Neuronal stem cell (in vitro differentiated cells): ENCODE data around the gene CDH23.

Experiments
- DNase-seq: peaks from one replicate; pipeline ENCODE4 v3.0.0-alpha.2; 2013; ENCODE audit warnings: low spot score
- H2AFZ ChIP-seq: one replicate; pipeline ENCODE4 v1.6.1; 2013; ENCODE audit warnings: mild to moderate bottlenecking, low read length, inconsistent platforms
- H2AK5ac ChIP-seq: 2 replicates; pipeline ENCODE4 v1.6.1; 2013; ENCODE audit warnings: low read depth, mild to moderate bottlenecking, inconsistent platforms, low read length, moderate library complexity, mixed read lengths
- H2BK120ac ChIP-seq: 2 replicates; pipeline ENCODE4 v1.6.1; 2013; ENCODE audit warnings: low read depth, mild to moderate bottlenecking, inconsistent platforms, low read length, moderate library complexity, mixed read lengths
- H2BK12ac ChIP-seq: one replicate; pipeline ENCODE4 v1.6.1; 2013; ENCODE audit warnings: low read length, inconsistent platforms
- H2BK15ac ChIP-seq: 2 replicates; pipeline ENCODE4 v1.6.1; 2013; ENCODE audit warnings: mild to moderate bottlenecking, low read length, inconsistent platforms, mixed read lengths
- H2BK5ac ChIP-seq: one replicate; pipeline ENCODE4 v1.6.1; 2013; ENCODE audit warnings: inconsistent platforms, mild to moderate bottlenecking, low read length, moderate library complexity
- H3K14ac ChIP-seq: one replicate; pipeline ENCODE4 v1.6.1; 2013; ENCODE audit warnings: low read length, inconsistent platforms
- H3K18ac ChIP-seq: 2 replicates; pipeline ENCODE4 v1.6.1; 2013; ENCODE audit warnings: low read length, inconsistent platforms
- H3K23ac ChIP-seq: 2 replicates; pipeline ENCODE4 v1.6.1; 2013; ENCODE audit warnings: low read depth, mild to moderate bottlenecking, mixed read lengths, low read length, inconsistent platforms; ENCODE audit not compliant: poor library complexity
- H3K27ac ChIP-seq: replicated peaks from 3 replicates; pipeline ENCODE4 v1.5.1; 2013; ENCODE audit warnings: low read length, inconsistent platforms
- H3K27me3 ChIP-seq, 3 experiments: 2 replicates each; pipeline ENCODE4 v1.6.1; 2013; ENCODE audit warnings: low read length in 3 of 3, mild to moderate bottlenecking in 2 of 3, inconsistent platforms in 1 of 3, low read depth in 1 of 3, mixed read lengths in 1 of 3, moderate library complexity in 1 of 3; ENCODE audit not compliant: control insufficient read depth in 3 of 3, insufficient read depth in 3 of 3
- H3K36me3 ChIP-seq, 2 donors: replicated peaks in 1 of 2; 2 replicates each; pipeline ENCODE4 v1.6.1; 2013; ENCODE audit warnings: low read length in 2 of 2; ENCODE audit not compliant: control insufficient read depth in 2 of 2, insufficient read depth in 2 of 2
- H3K4ac ChIP-seq: 2 replicates; pipeline ENCODE4 v1.6.1; 2013; ENCODE audit warnings: inconsistent platforms, mild to moderate bottlenecking, low read length, moderate library complexity
- H3K4me1 ChIP-seq, 2 donors: 1 replicate in 1 of 2; 2 replicates in 1 of 2; pipeline ENCODE4 v1.6.1; 2013; ENCODE audit warnings: low read length in 2 of 2, low read depth in 1 of 2; ENCODE audit not compliant: control insufficient read depth in 2 of 2, insufficient read depth in 1 of 2
- H3K4me2 ChIP-seq: one replicate; pipeline ENCODE4 v1.6.1; 2013; ENCODE audit warnings: mild to moderate bottlenecking, low read length, inconsistent platforms; ENCODE audit not compliant: insufficient read depth, poor library complexity, severe bottlenecking
- H3K4me3 ChIP-seq, 2 donors: 2 replicates each; pipeline ENCODE4 v1.5.1; 2013; ENCODE audit warnings: low read length in 2 of 2, mild to moderate bottlenecking in 2 of 2, inconsistent platforms in 1 of 2, moderate library complexity in 1 of 2
- H3K79me1 ChIP-seq: one replicate; pipeline ENCODE4 v1.6.1; 2013; ENCODE audit warnings: low read depth, mild to moderate bottlenecking, inconsistent platforms, low read length, moderate library complexity
- H3K9ac ChIP-seq: one replicate; pipeline ENCODE4 v1.6.1; 2013; ENCODE audit warnings: mild to moderate bottlenecking, low read depth, low read length, inconsistent platforms; ENCODE audit not compliant: poor library complexity
- H3K9me3 ChIP-seq, 2 donors: replicated peaks in 1 of 2; 2 replicates each; pipeline versions ENCODE3 to v1.6.1; 2013; ENCODE audit warnings: low read length in 2 of 2, mild to moderate bottlenecking in 2 of 2, inconsistent platforms in 1 of 2, low read depth in 1 of 2, mixed read lengths in 1 of 2, moderate library complexity in 1 of 2; ENCODE audit not compliant: control insufficient read depth in 2 of 2, insufficient read depth in 1 of 2
- H4K8ac ChIP-seq: one replicate; pipeline ENCODE4 v1.6.1; 2013; ENCODE audit warnings: low read depth, mild to moderate bottlenecking, inconsistent platforms, low read length, moderate library complexity
- H4K91ac ChIP-seq: one replicate; pipeline ENCODE4 v1.6.1; 2013; ENCODE audit warnings: low read length, low read depth, mild to moderate bottlenecking, inconsistent platforms; ENCODE audit not compliant: poor library complexity
- WGBS, 2 donors: extraction: QIAGEN DNeasy Blood & Tissue Kit; methylation state at CpG; one replicate each; pipeline ENCODE4 v1.1.7; 2013; ENCODE audit warnings: missing lambda C conversion rate in 2 of 2, mixed read lengths in 1 of 2; ENCODE audit not compliant: insufficient read length in 2 of 2, insufficient replicate concordance in 1 of 2; ENCODE audit errors: extremely low coverage in 2 of 2; 5-methylcytosine and 5-hydroxymethylcytosine counted together

The CDH23 gene

GRCh38 chr10:71840177-71840957 is 443.6 kb downstream of the CDH23 start:
- Histone ChIP-seq H2BK15ac (no peak overlapping the region), H3K4me1 (peaks cover 46 to 71% of the 10 kb centered on the region in 2 donors), H2BK120ac (no peak overlapping the region), H3K36me3 (peaks cover 0 to 18% of the 10 kb centered on the region in 2 donors), H3K27ac (peak overlapping the region; percentile 95), H2BK5ac (no peak overlapping the region), H2AK5ac (no peak overlapping the region), H3K14ac (no peak overlapping the region), H3K4me2 (peak overlapping the region; percentile 36), H3K9ac (no peak overlapping the region), H4K8ac (no peak overlapping the region), H3K4me3 (no peak overlapping the region), H3K23ac (no peak overlapping the region), H3K18ac (no peak overlapping the region), H3K4ac (no peak overlapping the region), H2BK12ac (no peak overlapping the region), H2AFZ (no peak overlapping the region), H3K79me1 (peaks cover 15% of the 10 kb centered on the region), H3K27me3 (no peaks in the 10 kb centered on the region), H3K9me3 (no peaks in the 10 kb centered on the region), H4K91ac (no peak overlapping the region)
- DNase-seq: peak; percentile 94
- no CpG with 5 or more reads among the region's 6 CpGs for WGBS, 2 donors

- Histone ChIP-seq H3K4ac (no peak overlapping the region), H3K9ac (no peak overlapping the region), H3K36me3 (peaks cover 0 to 22% of the 10 kb centered on the region in 2 donors), H3K9me3 (no peaks in the 10 kb centered on the region), H3K4me3 (no peak overlapping the region), H3K27ac (peak overlapping the region; percentile 95), H3K18ac (peak overlapping the region; percentile 49), H2AK5ac (no peak overlapping the region), H4K8ac (no peak overlapping the region), H2BK12ac (peak overlapping the region; percentile 77), H3K4me1 (peaks cover 43 to 65% of the 10 kb centered on the region in 2 donors), H3K79me1 (peaks cover 15% of the 10 kb centered on the region), H2BK5ac (no peak overlapping the region), H3K14ac (no peak overlapping the region), H2BK15ac (no peak overlapping the region), H2AFZ (no peak overlapping the region), H3K27me3 (no peaks in the 10 kb centered on the region), H4K91ac (no peak overlapping the region), H2BK120ac (no peak overlapping the region), H3K23ac (no peak overlapping the region), H3K4me2 (no peak overlapping the region)
- WGBS, 2 donors: no CpG with 5 or more reads among the region's 4 CpGs
- DNase-seq: no peak
Observed at GRCh38 chr10:71840958-71841335, 444.2 kb downstream of the CDH23 start.

GRCh38 chr10:71842422-71842821 is 445.7 kb downstream of the CDH23 start:
- peaks cover 33 to 51% of the 10 kb centered on the region in 2 donors for H3K4me1 ChIP-seq

GRCh38 chr10:71842856-71843686 is 446.4 kb downstream of the CDH23 start:
- Histone ChIP-seq H3K27ac (no peak overlapping the region), H3K36me3 (peaks cover 0 to 15% of the 10 kb centered on the region in 2 donors), H4K91ac (no peak overlapping the region), H2BK120ac (no peak overlapping the region), H4K8ac (no peak overlapping the region), H2AFZ (no peak overlapping the region), H3K9ac (peak overlapping the region; percentile 57), H3K23ac (peak overlapping the region; percentile 70), H2AK5ac (no peak overlapping the region), H3K14ac (no peak overlapping the region), H3K9me3 (no peaks in the 10 kb centered on the region), H3K18ac (peak overlapping the region; percentile 77), H3K4me3 (no peak overlapping the region), H3K4ac (peak overlapping the region; percentile 46), H3K27me3 (no peaks in the 10 kb centered on the region), H2BK5ac (no peak overlapping the region), H3K4me2 (no peak overlapping the region), H3K4me1 (peaks cover 29 to 44% of the 10 kb centered on the region in 2 donors), H2BK15ac (no peak overlapping the region), H3K79me1 (peaks cover 10% of the 10 kb centered on the region), H2BK12ac (no peak overlapping the region)
- no CpG with 5 or more reads among the region's 14 CpGs for WGBS, 2 donors
- no peak for DNase-seq

More at GRCh38 chr10:71842422-71842821, 445.7 kb downstream of the CDH23 start:
- Histone ChIP-seq H3K79me1 (peaks cover 14% of the 10 kb centered on the region), H2BK5ac (no peak overlapping the region), H4K91ac (no peak overlapping the region), H3K27me3 (no peaks in the 10 kb centered on the region), H3K18ac (no peak overlapping the region), H3K4me3 (no peak overlapping the region), H2AK5ac (no peak overlapping the region), H3K36me3 (peaks cover 0 to 22% of the 10 kb centered on the region in 2 donors), H3K9ac (no peak overlapping the region), H3K23ac (no peak overlapping the region), H3K4ac (no peak overlapping the region), H2BK15ac (no peak overlapping the region), H2BK120ac (no peak overlapping the region), H3K27ac (no peak overlapping the region), H2BK12ac (no peak overlapping the region), H2AFZ (no peak overlapping the region), H3K14ac (no peak overlapping the region), H4K8ac (no peak overlapping the region), H3K4me2 (no peak overlapping the region), H3K9me3 (no peaks in the 10 kb centered on the region)
- 100% methylated on average over 1 of the region's 2 CpGs; no CpG with 5 or more reads in 1 of the 2 donors for WGBS, 2 donors
- DNase-seq: no peak
